ENCODE data around the gene DNM3.

- TF ChIP-seq CTCF (IDR thresholded peaks at IDR 0.05) (no peak), SIN3A (IDR thresholded peaks at IDR 0.05; ENCODE audit: borderline replicate concordance, low read depth, low read length) (no peak), POLR2AphosphoS5 (IDR thresholded peaks at IDR 0.05; ENCODE audit: low read depth, low read length) (no peak)
Measured at GRCh38 chr1:172417557-172417956, 576.3 kb downstream of the DNM3 start.
